ENCODE results near the gene FAM171A1.
"Not testable (repeated sequence)": the region's sequence is repeated elsewhere in the genome, so short reads cannot be mapped to it uniquely, and the experiment has no call there.

Gene FAM171A1

GRCh38 chr10:15316145-15316544 lies 54.9 kb downstream of the FAM171A1 start:
- no peak for DNase-seq

- no peak for DNase-seq
These were observed 55.8 kb downstream of the FAM171A1 start for GRCh38 chr10:15315286-15315685.

- DNase-seq: no peak
These were observed 56.5 kb downstream of the FAM171A1 start for GRCh38 chr10:15314482-15315045.

GRCh38 chr10:15313843-15314242 lies 57.2 kb downstream of the FAM171A1 start:
- no peak for DNase-seq

DNA sequence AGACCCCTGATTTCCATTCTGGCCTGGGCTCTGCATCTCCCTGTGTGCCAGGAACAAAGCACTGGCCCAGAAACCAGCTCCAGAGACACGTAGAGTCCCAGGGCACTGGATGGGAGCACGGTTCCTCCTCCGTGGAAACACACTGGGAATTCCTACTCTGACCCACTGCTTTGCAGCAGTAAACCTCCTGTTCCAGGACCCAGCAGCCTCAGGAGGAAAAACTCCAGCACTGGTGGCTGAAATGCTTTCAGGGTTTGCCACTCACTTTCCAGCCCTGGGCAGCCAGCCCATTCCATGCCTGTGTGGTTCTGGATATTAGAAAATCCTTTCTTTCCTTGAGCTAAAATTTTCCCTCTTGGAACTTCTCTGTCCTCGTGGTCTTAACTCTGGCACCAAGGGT lies 58.0 kb downstream of the FAM171A1 start:
- no peak for DNase-seq

GRCh38 chr10:15311569-15312280 lies 59.4 kb downstream of the FAM171A1 start:
- DNase-seq: no peak

DNA sequence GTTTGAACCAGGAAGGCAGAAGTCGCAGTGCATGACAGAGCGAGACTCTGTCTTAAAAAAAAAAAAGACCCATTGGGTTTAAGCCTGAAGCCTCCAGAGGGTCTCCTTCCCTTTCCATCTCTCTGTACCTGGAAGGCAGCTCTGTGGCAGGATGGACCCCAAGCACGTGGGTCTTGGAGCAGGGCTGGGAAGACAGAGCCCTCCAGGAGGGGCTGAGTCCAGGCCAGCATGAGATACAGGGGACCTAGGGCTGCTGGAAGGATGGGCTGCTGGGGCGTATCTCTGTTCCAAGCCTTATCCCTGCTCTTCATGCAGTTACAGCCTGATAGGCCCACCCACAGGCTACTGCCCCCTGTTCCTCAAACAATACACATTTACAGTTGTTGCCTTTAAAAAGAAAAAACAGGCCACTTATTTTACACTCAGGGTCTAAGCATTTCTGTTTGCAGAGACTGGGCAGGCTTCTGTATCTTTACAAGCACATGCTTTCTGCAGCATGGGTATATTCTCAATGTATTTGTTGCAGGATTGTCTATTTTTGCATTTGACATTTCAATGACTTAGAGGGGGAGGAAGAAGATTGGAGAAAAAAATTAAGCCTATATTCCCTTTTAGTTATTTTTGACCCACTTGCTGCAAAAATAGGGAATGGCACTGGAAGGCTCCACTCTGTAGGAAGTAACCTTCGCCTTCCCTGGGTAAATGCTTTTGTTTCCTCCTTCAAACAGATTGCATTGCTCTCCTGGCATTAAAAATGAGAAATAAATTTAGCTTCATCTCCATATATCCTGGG lies 60.1 kb downstream of the FAM171A1 start:
- no peak for DNase-seq

GRCh38 chr10:15309221-15309620 lies 61.9 kb downstream of the FAM171A1 start:
- DNase-seq: no peak

DNA sequence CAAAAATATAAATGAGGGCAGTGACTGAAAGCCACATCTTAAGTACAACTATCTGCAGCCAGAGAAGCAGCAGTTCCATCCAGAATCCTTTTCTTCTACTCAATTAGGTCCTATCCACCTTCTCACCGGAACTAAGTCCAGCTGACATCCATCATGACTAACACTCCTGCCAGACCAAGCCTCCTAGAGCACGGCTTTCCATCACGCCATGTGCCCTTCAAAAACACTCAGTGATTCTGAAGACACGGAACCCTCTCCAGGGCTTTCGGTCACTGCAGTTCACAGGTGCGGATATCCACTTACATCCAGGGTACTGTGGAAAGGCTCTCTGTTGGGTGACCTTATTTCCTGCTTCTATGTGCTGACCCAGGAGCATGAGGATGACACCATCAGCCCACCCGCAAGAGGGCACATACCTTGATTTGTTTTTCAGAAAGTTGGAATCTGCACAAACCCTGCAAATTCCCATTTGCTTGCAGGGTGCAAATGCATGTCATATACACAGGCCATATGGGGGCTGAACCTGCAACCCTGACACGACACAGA lies 64.3 kb downstream of the FAM171A1 start:
- DNase-seq: no peak

DNA sequence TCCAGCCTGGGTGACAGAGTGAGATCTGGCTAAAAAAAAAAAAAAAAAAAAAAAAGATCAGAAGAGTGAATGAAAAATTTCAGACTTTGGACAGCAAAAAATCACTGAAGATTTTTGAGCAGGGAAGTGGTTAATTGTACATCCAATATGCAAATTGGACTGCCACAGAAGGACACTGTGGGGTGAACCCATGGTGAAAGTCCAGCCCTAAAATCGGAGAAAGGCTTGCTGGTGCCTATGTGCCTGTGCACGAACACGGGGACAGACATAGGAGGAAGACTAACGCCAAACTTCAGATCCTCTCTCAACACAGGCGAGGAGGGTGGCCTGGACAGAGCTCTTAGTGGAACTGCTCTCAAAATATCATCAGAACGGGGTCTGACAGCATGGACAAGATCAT lies 65.5 kb downstream of the FAM171A1 start:
- no peak for DNase-seq

DNA sequence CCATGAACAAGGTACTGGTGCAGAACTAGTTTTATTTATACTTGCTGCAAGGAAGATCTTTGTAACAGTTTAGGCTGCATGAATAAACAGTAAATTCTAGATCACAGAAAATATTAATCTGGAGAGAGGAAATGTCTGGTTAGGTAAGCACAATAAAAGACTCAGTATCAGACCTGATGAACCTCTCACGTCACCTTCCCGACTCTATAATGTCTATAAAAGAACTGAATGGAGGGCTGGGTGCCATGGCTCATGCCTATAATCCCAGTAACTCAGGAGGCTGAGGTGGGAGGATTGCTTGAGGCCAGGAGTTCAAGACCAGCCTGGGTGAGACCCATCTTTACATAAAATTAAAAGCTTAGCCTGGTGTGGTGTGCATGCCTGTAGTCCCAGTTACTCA lies 65.9 kb downstream of the FAM171A1 start:
- DNase-seq: no peak

DNA sequence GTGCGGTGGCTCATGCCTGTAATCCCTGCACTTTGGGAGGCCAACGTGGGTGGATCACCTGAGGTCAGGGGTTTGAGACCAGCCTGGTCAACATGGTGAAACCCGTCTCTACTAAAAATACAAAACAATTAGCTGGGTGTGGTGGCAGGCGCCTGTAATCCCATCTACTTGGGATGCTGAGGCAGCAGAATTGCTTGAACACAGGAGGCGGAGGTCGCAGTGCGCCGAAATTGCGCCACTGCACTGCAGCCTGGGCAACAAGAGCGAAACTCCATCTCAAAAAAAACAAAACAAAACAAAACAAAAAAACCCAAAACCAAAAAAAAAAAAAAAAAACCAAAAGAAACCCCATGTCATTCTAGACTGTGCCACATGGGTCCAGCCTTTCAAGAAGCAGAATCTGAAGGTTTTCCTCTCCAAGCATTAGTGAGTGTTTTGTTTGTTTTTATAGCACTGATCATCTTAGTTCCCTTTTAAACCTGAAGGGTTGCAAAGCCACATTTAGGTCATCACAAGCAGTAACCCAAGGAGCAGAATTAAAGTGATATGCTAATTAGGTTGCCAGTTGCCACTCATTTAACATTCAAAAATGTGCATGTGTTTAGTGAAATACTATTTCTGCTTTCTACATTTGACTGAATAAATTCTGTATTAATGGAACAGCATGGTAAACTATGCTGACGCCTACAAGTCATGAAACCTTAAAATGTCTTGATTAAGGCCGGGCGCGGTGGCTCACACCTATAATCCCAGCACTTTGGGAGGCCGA lies 68.7 kb downstream of the FAM171A1 start:
- DNase-seq: not testable (repeated sequence)

GRCh38 chr10:15300697-15301096 lies 70.4 kb downstream of the FAM171A1 start:
- no peak for DNase-seq

DNA sequence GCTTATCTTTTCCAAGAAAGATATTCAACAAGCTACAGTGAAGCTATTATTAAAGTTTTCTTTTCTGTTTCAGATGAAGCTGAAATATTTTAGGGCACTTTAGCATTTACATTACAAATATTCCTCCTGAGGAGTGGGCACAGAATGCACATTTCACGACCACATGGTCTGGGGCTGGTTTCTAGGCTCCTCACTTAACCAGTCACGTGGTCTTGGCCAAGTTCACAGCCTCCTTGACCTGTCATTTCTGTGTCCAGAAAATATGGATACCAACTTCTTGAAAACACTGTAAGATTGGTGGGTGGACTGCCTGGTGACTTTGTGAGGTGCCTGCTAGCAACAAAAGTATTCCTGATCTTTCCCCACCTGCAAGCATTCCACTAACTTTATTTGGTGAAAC lies 70.9 kb downstream of the FAM171A1 start:
- DNase-seq: no peak

- no peak for DNase-seq
These were observed 74.4 kb downstream of the FAM171A1 start for GRCh38 chr10:15296701-15297100.

GRCh38 chr10:15295537-15296325 lies 75.4 kb downstream of the FAM171A1 start:
- no peak for DNase-seq

DNA sequence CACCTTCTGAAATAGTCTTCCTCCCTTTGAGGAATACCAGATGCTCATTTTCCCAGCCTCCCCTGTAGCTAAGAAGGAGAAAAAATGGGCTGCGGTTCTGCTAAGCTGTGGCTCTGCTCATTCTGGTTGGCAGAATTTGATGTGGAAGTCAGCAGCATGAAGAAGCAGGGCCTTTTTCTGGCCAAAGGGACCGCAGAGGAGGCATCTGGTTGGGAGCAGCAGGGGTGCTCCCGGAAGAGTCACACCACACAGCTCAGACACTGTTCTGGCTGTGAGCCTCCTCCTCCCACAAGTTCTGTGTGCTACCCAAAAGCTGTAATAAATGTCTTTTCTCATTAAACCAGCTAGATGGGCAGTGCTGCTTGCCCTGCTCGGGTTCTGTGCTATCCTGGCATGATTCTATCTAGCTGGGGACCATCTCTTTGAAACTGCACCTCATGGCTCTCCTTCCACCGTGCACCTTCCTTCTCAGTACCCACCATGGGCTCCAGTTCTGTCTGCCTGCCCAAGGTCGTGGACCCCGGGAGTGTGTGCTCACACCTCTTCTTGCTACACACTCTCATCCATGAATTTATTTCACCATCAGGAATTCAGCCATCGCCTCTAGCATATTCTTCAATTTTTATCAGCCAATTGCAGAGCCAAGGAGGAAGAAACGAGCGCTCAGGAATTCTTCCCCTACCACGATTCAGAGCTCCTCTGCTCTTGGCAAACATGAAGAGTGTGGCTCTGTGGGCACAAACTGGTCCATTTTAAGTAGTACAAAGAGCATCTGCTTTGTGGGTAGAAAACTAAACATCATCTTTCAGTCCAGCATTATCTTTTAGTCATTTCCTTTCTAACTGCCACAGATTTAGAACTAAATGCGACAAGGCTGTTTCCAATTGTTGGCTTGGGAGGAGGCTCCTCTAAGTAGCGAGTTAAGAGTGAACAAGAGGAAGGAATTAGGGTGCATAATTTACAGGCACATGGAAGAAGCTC lies 76.9 kb downstream of the FAM171A1 start:
- DNase-seq: no peak

DNA sequence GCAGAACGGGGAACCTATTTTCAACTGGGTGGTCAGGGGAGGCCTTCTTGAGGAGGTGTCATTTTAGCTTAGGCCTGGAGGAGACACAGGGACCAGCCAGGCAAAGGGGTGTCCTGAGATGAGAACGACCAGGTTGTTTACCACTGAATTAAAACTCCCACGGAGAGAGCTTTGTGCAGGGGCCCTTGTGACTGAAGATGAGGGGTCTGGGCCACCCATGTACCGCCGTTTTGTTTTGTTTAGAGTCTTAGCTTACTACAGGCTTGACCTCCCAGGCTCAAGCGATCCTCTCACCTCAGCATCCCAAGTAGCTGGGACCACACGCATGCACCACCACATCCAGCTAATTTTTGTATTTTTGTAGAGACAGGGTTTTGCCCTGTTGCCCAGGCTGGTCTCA lies 80.4 kb downstream of the FAM171A1 start:
- DNase-seq: no peak

GRCh38 chr10:15290150-15290549 lies 80.9 kb downstream of the FAM171A1 start:
- DNase-seq: no peak

GRCh38 chr10:15280974-15281373 lies 90.1 kb downstream of the FAM171A1 start:
- no peak for DNase-seq

DNA sequence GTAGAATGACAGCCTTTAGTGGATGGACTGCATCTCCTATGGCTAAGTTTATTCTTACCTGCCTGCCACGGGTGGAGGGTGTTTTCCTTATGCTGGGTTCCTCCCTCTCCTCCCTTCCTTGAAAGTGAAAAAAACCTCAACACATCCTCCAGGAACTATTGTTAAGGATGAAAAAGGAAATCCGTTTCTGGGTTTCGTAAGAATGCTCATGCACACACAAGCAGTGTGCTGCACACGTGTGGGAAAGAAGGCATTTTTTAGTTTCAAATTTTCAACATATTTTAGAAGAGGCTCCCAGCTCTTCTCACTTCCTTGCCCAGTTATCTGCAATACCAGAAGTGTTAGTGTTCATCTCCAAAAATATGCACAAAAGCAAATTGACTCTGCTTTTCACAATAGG lies 90.6 kb downstream of the FAM171A1 start:
- no peak for DNase-seq
